22Rv1 (cell line): ENCODE results near the gene HS2ST1.

Experiments used
- CTCF ChIP-seq: fragments of 450-650 bp; IDR thresholded peaks from 2 replicates; pipeline ENCODE4 v1.5.1; 2017; ENCODE audit warnings: mild to moderate bottlenecking
- ZFX ChIP-seq: fragments of 450-650 bp; IDR thresholded peaks from 2 replicates; pipeline ENCODE4 v1.6.1; 2017; ENCODE audit warnings: antibody characterized with exemption, borderline replicate concordance

- no peak for TF ChIP-seq CTCF
- no peak for TF ChIP-seq ZFX
Observed at GRCh38 chr1:86924324-86924960, 10.0 kb downstream of the HS2ST1 start.
